Fibroblast of mammary gland (primary cell): Measurements from ENCODE around the gene DNM3.

Source experiments
- DNase-seq: peaks from one replicate; pipeline ENCODE4 v3.0.0-alpha.2; 2010; ENCODE audit warnings: low read depth
- H3K4me3 ChIP-seq: 2 replicates; pipeline ENCODE4 v1.5.1; 2011; ENCODE audit warnings: low read depth, mild to moderate bottlenecking, low read length, moderate library complexity; ENCODE audit not compliant: control insufficient read depth
- TF ChIP-seq, protein P1 (sequence below): conservative IDR thresholded peaks from 2 replicates; pipeline ENCODE4 v1.5.1; 2011; ENCODE audit warnings: low read depth, low read length, inconsistent platforms; ENCODE audit not compliant: control insufficient read depth, insufficient read depth

The DNM3 gene

DNA sequence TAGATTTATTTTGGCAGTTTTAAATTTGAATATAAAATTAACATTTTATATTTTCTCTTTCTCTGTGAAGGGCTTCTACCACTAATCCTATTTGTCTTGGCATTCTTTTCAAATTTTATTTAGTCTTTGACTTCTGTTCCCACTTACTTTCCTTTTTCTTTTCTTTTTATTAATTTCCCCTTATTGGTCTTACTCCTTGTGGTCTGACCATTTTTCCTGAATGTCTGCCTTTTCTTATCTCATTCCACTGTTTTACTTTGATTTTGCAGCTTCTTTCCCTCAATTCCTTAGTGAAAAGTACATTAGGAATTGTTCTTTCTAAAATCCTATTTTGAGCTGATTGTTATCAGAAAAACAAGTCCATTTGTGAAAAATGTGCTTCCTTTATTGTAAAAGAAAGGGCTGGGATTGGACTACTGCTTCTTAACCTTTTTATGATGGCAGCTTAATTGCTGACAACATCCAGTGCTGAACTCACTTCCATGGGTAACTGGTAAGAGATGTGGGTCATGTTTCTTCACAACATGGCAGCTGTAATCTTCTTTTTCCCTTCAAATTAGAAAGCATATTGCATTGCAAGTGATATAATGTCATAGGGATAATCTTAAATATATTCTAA, 284.6 kb downstream of the DNM3 start:
- no peak for DNase-seq
- TF ChIP-seq, protein P1, sequence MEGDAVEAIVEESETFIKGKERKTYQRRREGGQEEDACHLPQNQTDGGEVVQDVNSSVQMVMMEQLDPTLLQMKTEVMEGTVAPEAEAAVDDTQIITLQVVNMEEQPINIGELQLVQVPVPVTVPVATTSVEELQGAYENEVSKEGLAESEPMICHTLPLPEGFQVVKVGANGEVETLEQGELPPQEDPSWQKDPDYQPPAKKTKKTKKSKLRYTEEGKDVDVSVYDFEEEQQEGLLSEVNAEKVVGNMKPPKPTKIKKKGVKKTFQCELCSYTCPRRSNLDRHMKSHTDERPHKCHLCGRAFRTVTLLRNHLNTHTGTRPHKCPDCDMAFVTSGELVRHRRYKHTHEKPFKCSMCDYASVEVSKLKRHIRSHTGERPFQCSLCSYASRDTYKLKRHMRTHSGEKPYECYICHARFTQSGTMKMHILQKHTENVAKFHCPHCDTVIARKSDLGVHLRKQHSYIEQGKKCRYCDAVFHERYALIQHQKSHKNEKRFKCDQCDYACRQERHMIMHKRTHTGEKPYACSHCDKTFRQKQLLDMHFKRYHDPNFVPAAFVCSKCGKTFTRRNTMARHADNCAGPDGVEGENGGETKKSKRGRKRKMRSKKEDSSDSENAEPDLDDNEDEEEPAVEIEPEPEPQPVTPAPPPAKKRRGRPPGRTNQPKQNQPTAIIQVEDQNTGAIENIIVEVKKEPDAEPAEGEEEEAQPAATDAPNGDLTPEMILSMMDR: no peak
- H3K4me3 ChIP-seq: no peak overlapping the region

DNA sequence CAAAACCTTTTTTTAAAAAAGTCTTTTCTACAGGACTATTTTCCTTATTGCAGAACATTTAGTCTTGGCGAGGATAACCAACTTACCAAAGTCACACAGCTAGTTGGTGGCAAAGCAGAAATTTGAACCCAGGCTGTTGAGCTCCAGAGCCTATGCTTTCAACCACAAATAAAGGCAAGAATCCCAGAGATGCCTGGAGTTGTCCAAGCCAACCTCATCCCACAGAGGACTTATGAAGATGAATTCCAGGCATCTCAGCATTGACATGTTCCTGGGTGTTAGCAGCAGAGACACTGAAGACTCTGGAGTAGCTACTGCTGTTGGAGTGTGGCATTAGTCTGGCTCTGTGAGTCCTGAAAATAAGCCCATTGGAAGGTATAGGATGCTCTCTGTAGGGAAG, 291.5 kb downstream of the DNM3 start:
- TF ChIP-seq, protein P1: no peak

DNA sequence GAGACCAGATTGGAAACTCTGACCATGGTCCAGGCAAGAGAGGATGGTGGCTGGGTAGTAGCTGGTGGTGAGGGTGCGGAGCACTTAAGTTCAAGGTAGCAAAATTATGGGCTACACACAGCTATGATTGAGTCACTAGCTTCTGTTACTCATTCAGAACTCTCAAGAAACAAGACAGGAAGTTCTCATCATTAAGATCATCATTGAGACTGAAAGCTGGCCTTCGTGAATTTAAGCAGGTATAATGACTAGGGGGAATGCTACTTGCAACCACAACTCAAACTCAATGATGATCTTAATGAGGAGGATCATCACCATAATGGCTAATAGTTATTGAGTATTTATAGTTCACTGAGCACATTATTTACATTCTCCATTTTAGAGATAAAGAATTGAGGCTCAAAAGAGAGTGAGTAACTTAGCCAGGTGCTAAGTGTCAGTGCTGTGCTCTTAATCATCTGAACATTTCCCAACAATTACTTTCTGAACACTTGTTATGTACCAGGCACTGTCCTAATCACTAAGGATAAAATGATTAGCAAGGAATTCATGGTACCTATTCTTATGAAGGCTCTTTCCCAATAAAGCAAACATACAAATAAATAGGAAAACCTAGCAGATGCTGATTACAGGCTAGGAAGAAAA, 292.9 kb downstream of the DNM3 start:
- no peak for DNase-seq
- H3K4me3 ChIP-seq: no peak overlapping the region
- TF ChIP-seq, protein P1: no peak

More for the DNA sequence above, 291.5 kb downstream of the DNM3 start:
- H3K4me3 ChIP-seq: no peak overlapping the region
- no peak for DNase-seq

DNA sequence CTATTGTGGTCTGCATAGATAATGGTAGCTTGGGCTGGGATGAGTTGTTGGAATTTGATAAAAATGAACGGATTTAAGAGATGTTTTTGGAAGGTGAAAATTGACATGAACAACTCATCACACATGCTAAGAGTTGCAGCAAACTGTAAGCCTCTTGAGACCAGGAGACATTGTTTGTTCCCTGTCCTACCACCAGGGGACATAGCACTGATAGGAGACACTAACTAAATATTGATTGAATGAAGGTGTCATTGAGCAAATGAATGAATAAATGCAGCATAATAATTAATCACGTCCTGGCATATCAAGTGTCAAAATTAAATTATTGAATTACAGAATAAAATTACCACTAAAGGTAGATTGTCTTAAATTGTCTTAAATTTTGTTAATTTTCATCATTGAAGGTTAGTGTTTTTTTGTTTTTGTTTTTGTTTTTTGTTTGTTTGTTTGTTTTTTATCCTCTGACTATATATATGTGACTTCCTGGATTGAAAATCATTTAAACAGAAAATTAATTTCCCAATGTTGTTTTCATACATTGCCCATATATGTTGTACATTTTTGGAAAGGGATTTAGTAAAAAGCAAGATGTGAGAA, 293.9 kb downstream of the DNM3 start:
- peak; percentile 46 for DNase-seq
- H3K4me3 ChIP-seq: no peak overlapping the region
- TF ChIP-seq, protein P1: peak; percentile 64

DNA sequence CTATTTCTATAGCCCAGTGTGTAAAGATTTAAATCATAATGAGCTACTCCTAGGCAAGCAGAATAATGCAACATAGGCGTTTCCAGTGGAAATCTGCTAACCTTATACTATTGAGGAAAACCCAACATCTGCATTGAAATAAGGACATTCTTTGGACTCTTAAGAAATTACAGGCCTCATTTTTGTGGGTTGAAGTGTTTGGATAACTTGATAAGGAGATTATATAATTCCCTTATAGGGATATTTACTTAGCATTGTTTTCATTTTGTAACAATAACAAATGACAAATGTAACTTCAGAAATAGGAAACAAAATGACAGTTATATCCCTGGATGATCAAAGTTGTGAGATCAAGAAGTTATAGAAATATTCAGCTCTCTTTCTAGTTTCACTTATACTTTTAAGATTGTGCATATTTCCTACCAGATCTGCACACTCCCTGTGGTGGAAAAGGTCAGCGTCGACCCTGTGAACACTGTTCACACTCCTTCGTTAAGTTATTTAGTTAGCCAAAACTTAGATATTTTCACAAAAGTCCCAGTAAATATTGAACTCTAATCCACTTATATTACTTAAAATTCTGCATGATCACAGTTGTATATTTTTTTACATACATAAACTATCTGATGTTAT, 294.8 kb downstream of the DNM3 start:
- DNase-seq: peak; percentile 37
- H3K4me3 ChIP-seq: no peak overlapping the region
- TF ChIP-seq, protein P1: no peak

DNA sequence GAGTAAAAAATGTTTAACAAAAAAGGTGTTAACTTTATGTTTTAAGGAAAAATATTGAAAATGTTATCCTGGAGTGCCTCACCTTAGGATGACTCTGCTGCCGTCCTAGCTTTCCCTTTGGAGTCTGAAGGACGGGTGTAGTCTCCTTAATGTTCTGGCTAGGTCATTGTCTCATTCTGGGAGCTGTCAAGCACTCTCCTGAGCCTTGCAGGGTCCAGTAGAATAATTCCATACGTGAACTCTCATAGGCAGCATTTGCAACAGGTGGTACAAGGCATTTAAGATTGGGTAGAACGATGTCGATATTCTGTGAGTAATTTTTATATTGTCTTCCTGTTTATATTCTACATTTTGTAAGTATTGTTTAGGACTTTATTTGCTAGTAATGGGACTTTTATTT, 295.6 kb downstream of the DNM3 start:
- no peak overlapping the region for H3K4me3 ChIP-seq
- TF ChIP-seq, protein P1: no peak
- DNase-seq: peak; percentile 41
